NCI-H2081 treated with DMSO at 0.1 percent for 48 hours (cell line): ENCODE measurements around the gene RTN4RL1.
"Not testable (repeated sequence)": the region's sequence is repeated elsewhere in the genome, so short reads cannot be mapped to it uniquely, and the experiment has no call there.

ENCODE experiments used
- DNase-seq: peaks from one replicate; lab custom pipeline; 2025; lab: John Stamatoyannopoulos, UW

The RTN4RL1 gene

GRCh38 chr17:1896243-1897104 is 128.7 kb downstream of the RTN4RL1 start:
- no peak for DNase-seq

GRCh38 chr17:1895479-1895878 is 129.7 kb downstream of the RTN4RL1 start:
- DNase-seq = not testable (repeated sequence)

DNA sequence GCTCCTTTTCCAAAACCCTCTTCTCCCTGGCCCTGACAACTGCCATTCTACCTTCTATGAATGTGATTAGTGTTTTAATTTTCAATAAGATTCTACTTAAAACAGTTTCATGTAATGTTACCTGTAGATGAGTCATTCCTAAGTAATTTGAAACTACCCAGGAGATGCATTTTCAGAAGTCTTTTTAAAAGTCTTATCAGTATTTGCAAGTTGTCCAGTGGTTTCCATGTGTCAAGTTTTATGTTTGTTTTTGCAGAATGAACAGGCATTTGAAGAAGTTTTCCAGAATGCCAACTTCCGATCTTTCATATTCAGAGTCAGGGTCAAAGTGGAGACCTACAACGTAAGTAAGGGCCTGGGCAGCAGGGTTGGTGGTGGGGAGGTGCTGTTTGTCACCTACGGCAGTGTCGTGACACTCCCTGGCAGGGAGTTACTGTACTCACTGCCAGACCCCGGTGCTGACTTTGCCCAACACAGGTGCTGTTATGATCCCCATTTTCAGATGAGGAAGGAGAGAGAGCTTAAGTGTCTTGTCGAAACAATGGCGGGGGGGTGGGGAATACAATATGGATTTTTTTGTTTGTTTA is 130.3 kb downstream of the RTN4RL1 start:
- no peak for DNase-seq

GRCh38 chr17:1890758-1891450 is 134.2 kb downstream of the RTN4RL1 start:
- DNase-seq = no peak

DNA sequence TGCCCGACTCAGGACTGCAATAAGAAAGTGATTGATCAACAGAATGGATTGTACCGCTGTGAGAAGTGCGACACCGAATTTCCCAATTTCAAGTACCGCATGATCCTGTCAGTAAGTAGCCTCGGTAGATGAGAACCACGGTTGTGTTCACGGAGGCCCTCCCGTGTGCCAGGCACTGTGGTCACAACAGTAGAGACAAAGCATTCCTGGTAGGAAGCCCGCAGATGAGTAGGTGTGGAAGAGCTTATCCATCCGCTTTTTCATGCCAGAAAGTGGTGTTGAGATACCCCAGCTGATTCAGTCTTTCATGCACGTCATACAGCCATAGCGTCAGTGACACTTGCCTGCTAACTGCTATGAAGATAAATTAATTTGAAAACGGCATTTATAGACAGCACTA is 136.4 kb downstream of the RTN4RL1 start:
- no peak for DNase-seq
